ENCODE measurements around the gene MARCHF10.

DNA sequence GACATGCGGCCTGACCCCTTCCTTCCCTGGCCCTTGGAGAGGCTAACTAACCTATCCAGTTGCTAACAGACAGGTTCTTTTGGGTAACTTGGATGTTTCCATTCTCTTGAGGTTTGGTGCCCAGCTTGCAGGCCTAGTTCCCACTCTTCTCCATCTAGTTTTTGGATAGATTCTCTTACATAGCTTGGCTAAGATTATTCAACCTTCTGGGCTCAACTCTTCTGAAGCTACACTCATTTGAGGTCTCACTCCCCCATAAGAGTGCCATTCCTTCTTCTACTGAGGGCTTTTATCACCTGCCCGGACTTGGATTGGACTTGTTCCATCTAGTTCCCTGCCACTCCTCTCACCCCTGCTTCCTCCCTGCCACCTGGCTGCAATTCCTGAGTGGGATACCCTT, 44.1 kb upstream of the MARCHF10 start:
- TF ChIP-seq POLR2A (IDR thresholded peaks at IDR 0.05): no peak
- TF ChIP-seq, protein P1, sequence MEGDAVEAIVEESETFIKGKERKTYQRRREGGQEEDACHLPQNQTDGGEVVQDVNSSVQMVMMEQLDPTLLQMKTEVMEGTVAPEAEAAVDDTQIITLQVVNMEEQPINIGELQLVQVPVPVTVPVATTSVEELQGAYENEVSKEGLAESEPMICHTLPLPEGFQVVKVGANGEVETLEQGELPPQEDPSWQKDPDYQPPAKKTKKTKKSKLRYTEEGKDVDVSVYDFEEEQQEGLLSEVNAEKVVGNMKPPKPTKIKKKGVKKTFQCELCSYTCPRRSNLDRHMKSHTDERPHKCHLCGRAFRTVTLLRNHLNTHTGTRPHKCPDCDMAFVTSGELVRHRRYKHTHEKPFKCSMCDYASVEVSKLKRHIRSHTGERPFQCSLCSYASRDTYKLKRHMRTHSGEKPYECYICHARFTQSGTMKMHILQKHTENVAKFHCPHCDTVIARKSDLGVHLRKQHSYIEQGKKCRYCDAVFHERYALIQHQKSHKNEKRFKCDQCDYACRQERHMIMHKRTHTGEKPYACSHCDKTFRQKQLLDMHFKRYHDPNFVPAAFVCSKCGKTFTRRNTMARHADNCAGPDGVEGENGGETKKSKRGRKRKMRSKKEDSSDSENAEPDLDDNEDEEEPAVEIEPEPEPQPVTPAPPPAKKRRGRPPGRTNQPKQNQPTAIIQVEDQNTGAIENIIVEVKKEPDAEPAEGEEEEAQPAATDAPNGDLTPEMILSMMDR (IDR thresholded peaks at IDR 0.05): no peak

Measured in testis (tissue), 2 donors.